Activated T-cell treated with anti-CD3 and anti-CD28 coated beads for 24 hours (primary cell): ENCODE measurements around the gene SSR4.

ENCODE experiments used
- DNase-seq: peaks from one replicate; pipeline ENCODE4 v3.0.0-alpha.2; 2020; ENCODE audit warnings: low read depth

Gene SSR4

DNA sequence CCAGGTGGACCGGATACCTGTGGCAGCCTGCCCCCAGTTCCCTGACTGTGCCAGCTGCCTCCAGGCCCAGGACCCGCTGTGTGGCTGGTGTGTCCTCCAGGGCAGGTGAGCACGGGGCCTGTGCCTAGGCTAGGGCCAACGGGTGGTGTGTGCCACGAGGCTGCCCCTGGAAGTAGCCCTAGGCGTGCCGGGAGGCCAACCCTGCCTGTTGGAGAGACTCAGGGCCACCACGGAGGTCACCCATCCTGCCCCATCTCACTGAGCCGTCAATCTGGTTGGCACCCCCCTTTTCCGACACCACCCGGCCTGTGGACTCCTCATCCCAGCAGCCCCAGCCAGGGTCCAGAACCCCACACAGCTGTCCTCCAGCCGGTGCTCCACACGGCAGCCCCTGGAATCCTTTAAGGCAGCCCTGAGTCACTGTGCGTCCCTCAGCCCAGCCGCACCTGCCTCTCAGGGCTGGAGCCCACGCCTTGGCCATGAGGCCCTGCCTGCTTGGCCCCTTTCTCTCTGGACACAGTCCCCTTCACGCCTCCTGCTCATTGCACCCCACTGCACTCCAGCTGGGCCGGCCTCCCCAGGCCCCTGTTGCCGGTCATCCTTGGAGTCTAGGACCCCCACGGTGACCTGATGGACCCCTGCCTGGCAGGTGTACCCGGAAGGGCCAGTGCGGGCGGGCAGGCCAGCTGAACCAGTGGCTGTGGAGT is 25.2 kb upstream of the SSR4 start:
- no peak for DNase-seq

DNA sequence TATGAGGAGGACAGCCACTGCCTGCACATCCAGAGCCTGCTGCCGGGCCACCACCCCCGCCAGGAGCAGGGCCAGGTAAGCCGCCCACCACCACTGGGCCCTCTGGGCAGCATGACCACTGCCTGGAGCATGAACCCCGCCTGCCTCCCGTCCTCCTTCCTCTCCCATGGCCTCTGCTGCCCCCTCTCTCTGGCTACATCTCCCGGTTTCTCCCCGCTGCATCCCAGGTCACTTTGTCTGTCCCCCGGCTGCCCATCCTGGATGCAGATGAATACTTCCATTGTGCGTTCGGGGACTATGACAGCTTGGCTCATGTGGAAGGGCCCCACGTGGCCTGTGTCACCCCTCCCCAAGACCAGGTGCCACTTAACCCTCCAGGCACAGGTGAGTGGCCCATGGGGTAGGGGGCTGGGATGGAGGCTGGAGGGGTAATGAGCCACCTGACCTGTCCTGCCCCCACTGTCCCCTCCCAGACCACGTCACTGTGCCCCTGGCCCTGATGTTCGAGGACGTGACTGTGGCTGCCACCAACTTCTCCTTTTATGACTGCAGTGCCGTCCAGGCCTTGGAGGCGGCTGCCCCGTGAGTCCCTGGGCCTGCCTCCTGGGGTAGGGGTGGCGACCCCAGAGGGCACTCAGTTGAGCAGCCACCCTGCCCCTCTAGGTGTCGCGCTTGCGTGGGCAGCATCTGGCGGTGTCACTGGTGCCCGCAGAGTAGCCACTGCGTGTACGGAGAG is 24.4 kb upstream of the SSR4 start:
- DNase-seq: no peak

DNA sequence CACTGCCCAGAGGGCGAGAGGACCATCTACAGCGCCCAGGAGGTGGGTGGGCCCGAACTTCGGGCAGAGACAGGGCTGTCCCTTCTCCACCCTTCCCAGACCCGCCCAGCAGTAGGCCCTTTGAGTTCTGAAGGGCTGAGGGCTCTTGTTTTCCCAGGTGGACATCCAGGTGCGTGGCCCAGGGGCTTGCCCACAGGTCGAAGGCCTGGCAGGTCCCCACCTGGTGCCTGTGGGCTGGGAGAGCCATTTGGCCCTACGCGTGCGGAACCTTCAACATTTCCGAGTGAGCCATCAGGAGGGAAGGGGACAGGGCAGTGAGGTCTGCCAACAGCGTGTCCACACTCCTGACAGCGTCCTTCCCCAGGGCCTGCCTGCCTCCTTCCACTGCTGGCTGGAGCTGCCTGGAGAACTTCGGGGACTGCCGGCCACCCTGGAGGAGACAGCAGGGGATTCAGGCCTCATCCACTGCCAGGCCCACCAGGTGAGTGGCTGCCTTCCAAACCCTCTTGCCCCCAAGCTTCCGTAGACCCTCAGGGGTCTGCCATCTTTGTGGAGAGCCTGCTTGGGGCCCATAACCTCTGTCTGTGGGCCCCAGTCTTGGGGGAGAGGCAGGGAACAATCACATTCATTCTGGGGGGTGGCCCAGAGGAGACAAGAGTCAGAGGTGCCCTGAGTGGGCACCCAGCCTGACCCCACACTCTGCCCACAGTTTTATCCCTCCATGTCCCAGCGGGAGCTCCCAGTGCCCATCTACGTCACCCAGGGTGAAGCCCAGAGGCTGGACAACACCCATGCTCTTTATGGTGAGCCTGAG is 23.7 kb upstream of the SSR4 start:
- no peak for DNase-seq

DNA sequence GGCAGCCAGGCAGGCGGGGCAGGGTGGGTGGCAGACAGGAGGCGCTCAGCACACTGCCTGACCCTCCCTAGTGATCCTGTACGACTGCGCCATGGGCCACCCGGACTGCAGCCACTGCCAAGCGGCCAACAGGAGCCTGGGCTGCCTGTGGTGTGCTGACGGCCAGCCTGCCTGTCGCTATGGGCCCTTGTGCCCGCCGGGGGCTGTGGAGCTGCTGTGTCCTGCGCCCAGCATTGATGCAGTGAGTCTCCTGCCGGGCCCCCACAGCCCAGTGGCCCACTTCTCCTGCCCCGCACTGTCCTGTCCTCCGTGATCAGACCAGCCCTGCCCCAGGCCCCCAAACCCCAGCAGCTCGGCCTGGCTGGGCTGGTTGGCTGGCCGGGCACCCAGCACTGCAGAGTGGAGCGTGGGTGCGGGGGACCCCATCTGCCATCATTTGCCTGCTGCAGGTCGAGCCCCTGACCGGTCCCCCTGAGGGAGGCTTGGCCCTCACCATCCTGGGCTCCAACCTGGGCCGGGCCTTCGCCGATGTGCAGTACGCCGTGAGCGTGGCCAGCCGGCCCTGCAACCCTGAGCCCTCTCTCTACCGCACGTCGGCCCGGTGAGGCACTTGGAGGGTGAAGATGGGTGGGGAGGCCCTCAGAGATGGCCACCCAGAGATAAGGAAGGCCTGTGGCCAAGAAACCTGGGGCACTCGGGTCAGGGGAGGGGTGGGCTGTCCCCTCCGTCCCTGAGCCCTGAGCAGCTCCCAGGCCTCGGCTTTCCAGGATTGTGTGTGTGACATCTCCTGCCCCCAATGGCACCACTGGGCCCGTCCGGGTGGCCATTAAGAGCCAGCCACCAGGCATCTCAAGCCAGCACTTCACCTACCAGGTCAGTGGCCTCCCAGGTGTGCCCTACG is 22.8 kb upstream of the SSR4 start:
- DNase-seq: no peak

DNA sequence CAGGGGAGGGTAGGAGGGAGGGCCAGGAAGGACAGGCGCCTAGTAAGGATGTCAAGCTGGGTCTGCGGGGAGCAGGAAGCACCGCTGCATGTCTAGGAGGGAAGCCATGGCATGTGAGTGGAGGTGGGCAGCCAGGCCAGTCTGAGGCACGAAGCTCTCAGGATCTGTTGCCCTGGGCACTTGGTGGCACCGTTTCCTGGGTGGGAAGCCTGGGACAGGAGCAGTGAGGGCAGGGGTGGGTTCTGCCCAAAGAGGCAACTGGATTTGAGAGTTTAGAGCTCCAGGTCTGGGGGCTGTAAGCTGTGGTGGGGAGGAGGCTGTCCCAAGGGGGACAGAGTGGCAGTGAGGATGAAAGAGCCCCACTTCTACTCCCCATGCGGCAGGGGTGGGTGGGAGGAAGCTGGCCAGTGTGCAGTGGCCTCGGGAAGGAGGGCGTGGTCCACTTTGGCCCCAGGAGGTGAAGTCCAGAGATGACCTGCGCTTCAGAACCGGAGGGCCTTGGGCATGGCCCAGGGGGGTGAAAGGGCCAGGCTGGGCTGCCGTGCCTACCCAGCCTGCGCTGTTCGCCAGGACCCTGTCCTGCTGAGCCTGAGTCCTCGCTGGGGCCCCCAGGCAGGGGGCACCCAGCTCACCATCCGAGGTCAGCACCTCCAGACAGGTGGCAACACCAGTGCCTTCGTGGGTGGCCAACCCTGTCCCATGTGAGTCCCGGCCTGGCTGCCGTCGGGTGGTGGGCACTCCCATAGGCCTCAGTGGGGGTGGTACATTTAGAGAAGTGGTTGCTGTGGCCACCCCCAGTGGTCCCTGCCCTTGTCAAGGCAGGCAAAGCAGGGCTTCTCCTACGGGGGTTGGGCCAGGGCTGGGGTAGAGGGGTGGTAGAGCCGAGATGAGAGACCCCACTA is 21.9 kb upstream of the SSR4 start:
- no peak for DNase-seq

DNA sequence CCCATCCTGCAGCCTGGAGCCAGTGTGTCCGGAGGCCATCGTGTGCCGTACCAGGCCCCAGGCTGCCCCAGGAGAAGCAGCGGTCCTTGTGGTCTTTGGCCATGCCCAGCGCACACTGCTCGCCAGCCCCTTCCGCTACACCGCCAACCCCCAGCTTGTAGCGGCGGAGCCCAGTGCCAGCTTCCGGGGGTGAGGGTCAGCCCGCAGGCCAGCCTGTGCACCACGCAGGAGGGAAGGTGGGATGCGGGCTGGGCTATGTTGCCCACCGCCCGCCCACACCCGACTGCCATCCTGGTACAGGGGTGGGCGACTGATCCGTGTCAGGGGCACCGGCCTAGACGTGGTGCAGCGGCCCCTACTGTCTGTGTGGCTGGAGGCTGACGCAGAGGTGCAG is 21.3 kb upstream of the SSR4 start:
- no peak for DNase-seq

DNA sequence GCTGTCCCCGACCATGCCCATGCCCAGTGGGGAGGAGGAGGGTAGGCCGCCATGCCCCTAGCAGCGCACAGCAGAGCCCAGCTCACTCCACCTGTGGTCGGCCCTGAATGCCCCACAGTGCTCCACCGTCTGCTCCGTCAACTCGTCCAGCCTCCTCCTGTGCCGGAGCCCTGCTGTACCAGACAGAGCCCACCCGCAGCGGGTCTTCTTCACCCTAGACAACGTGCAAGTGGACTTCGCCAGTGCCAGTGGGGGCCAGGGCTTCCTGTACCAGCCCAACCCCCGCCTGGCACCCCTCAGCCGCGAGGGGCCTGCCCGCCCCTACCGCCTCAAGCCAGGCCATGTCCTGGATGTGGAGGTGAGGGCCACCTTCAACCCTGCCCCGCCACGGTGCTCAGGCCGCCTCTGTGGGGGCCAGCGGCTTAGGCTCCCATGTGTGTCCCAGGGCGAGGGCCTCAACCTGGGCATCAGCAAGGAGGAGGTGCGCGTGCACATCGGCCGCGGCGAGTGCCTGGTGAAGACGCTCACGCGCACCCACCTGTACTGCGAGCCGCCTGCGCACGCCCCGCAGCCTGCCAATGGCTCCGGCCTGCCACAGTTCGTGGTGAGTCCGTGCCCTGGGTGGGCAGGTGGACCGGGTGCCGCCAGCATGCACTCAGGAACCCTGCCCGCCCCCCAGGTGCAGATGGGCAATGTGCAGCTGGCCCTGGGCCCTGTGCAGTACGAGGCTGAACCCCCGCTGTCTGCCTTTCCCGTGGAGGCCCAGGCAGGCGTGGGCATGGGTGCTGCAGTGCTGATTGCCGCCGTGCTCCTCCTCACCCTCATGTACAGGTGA is 20.5 kb upstream of the SSR4 start:
- DNase-seq: no peak

DNA sequence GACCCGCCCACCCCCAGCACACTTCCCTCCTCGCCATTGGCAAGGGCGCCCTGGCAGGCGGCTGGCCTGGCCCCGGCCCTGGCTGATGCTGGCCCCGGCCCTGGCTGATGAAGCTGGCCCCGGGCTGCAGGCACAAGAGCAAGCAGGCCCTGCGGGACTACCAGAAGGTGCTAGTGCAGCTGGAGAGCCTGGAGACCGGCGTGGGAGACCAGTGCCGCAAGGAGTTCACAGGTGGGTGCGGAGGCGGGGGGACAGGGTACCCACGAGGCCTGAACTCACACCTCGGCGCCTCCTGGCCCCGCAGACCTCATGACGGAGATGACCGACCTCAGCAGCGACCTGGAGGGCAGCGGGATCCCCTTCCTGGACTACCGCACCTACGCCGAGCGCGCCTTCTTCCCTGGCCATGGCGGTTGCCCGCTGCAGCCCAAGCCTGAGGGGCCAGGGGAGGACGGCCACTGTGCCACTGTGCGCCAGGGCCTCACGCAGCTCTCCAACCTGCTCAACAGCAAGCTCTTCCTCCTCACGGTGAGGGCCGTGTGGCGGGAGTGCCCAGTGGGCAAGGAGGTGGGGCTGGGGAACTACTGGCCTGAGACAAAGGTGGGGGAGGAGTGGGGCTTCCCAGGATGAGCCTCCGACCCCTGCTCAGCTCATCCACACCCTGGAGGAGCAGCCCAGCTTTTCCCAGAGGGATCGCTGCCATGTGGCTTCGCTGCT is 19.7 kb upstream of the SSR4 start:
- no peak for DNase-seq

DNA sequence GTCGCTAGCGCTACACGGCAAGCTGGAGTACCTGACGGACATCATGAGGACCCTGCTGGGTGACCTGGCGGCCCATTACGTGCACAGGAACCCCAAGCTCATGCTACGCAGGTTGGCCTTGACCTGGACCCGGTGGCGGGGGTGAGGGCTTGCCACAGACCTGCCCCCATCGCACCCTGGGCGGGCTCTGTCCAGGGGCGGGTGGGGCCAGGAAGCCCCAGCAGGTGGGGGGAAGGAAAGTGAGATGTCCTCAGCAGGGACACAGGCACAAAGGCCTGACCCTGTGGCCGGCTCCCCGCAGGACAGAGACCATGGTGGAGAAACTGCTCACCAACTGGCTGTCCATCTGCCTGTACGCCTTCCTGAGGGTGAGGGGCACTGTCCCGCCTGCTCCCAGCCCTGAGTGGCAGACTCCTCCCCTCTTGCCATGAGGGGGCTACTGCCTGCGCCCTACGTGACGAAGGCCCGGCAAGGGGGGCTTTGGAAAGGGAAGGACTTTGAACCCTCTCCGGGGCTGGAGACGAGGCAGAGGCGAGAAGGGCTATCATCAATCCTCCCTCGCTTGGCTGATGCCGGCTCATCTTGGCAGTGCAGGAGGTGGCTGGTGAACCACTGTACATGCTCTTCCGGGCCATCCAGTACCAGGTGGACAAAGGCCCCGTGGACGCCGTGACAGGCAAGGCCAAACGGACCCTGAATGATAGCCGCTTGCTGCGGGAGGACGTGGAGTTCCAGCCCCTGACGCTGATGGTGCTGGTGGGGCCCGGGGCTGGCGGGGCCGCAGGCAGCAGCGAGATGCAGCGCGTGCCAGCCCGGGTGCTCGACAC is 19.0 kb upstream of the SSR4 start:
- DNase-seq: no peak

DNA sequence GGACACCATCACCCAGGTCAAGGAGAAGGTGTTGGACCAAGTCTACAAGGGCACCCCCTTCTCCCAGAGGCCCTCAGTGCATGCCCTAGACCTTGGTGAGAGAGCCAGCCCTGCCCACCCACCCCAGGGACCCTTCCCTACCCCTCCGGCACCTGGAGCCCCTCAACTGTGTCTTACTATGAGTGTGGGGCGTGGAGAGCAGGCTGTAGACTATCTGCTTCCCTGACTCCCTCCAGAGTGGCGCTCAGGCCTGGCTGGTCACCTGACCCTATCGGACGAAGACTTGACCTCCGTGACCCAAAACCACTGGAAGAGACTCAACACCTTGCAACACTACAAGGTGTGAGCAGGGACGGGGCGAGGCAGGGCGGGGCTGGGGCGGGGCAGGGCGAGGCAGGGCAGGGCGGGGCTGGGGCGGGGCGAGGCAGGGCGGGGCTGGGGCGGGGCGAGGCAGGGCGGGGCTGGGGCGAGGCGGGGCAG is 18.3 kb upstream of the SSR4 start:
- no peak for DNase-seq

DNA sequence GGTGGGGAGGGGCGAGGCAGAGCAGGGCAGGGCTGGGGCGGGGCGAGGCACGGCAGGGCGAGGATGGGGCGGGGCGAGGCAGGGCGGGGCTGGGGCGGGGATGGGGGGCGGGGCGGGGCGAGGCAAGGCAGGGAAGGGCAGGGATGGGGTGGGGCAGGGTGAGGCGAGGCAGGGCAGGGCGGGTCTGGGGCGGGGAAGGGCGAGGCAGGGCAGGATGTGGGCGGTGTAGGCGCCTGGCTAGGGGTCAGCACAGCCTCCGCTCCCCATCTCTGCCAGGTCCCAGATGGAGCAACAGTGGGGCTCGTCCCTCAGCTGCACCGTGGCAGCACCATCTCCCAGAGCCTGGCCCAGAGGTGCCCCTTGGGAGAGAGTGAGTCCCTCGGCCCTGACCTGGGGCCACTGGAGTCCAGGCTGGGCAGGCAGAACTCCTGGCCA is 17.8 kb upstream of the SSR4 start:
- DNase-seq: no peak

DNA sequence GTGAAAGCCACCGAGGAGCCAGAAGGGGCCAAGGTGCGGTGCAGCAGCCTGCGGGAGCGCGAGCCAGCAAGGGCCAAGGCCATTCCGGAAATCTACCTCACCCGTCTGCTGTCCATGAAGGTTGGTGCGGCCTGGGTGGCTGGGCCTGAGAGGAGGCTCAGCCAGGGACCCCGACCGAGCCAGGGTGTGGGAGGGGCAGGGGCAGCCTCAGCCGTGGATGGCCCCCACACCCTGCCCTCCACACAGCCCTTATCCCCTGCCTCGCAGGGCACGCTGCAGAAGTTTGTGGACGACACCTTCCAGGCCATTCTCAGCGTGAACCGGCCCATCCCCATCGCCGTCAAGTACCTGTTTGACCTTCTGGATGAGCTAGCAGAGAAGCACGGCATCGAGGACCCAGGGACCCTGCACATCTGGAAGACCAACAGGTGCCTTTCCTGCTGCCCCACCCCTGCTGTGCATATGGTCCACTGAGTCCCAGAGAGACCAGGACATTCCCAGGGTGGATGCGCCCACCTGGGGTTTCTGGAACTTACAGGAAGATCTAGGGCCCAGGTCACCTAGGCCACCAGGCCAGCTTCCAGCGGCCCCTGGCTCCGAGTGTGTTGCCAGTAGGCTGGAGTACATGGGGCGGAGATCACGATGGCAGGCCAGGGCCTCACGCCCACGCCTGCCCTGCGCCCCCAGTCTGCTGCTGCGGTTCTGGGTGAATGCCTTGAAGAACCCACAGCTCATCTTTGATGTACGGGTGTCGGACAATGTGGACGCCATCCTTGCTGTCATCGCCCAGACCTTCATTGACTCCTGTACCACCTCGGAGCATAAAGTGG is 17.0 kb upstream of the SSR4 start:
- no peak for DNase-seq

DNA sequence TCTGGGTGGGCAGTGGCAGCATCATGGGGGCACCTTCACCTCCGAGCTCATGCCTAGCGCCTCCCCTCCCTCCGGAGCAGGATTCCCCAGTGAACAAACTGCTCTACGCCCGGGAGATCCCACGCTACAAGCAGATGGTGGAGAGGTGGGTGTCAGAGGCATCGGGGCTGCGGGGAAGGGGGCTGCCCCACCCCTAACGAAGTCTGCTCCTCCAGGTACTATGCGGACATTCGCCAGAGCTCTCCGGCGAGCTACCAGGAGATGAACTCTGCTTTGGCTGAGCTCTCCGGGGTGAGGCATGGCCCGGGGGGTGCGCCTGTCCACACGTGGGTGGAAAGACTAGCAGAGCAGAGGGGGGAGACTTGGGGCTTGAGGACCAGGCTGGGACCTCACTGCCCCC is 16.3 kb upstream of the SSR4 start:
- no peak for DNase-seq

DNA sequence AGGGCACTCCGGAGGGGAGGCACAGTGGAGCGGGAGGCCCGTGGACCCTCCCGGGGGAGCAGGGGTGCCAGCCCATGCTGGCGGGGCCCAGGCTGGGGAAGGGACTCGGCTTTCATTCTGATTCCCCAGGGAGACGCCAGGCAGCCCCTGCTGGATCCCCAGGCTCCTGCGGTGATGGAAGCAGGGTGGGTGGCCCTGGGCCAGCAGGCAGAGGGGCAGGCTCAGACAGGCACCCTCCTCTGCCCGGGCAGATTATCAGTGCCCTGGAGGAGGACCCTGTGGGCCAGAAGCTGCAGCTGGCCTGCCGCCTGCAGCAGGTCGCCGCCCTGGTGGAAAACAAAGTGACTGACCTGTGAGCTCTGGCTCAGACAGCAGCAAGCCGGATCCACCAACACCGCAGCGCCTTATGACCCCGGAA is 15.8 kb upstream of the SSR4 start:
- DNase-seq: no peak

DNA sequence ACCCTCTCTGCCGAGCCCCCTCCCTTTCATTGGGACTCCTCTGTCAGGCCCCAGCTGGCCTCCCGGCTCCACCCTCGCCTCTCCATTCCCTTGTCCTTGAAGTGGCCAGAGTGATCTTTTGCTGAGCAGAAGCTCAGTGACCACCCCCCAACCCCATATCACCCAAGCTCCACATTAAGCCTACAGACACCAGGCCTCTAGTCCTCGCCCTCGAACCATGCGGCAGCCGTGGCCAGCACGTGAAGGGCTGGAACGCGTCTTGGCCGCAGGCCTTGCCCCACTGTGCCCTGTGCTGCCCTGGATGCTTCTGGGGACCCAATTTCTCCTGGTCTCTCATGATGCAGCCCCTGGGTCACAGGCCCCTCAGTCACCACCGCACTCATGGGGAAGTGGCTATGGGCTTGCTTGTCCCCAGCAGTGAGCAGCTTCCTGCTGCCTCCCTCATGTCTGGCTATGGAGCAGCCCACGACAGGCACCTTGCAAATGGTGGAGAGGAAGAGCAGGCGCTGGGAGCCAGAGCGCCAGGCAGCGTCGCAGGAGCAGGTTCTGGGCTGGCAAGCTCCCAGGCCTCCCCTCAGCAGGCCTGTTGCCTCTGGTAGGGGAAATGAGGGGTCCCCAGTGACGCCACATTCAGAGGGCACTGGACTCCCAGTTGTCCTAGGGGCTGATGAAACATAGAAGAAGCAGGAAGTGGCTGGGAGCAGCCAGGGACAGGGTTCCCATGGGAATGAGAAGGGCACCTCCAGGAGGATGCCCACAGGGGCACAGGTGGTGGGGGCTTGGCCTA is 14.4 kb upstream of the SSR4 start:
- DNase-seq: no peak

DNA sequence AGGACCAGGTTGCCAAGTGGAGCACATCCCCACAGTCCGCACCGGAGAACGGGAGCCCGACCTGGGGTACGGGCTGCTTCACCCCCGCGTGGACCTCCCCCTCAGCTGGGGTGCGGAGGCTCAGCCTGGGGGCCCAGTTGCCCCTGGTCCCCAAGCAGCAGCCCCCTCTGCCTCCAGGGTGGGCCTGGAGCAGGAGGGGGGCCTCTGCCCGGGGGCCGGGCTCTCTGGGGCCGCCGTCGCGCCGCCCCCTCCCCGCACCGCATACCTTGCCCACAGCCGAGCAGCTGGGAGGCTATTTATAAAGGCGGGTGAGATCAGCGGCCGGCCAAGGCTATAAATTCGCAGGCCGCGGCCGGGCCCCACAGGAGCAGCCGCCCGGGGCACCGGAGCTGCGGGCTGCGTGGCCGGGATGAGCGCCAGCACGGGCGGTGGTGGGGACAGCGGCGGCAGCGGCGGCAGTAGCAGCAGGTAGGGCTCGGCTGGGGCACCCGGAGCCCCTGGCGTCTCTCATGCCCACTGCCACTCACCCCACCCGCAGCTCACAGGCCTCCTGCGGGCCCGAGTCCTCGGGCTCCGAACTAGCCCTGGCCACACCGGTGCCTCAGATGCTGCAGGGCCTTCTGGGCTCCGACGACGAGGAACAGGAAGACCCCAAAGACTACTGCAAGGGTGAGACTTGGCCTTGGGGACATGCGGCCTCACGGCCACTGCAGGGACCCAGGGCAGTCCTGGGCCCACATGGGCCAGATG is 13.6 kb upstream of the SSR4 start, which contains the start of gene SRPK3:
SRPK3 (plus strand) TSS at position 364 of the 750 bp plus-strand sequence; CDS start at position 410, 46 bp downstream.
- no peak for DNase-seq
